HEK293T (cell line): ENCODE results near the gene ZBED4.

Source experiments
- CTCF ChIA-PET: fragments of 350-600 bp; formaldehyde crosslinking; extraction: SDS; loops from one replicate; lab custom pipeline; 2021; ENCODE audit warnings: antibody characterized with exemption, inconsistent platforms; lab: Yijun Ruan, JAX
- POLR2A ChIA-PET: fragments of 350-600 bp; formaldehyde crosslinking; extraction: SDS; loops from one replicate; lab custom pipeline; 2020; ENCODE audit warnings: antibody characterized with exemption, inconsistent platforms; lab: Yijun Ruan, JAX
- DNase-seq: peaks from one replicate; pipeline ENCODE4 v3.0.0; 2012; ENCODE audit warnings: mixed read lengths; ENCODE audit errors: extremely low spot score
- ARNT ChIP-seq: fragments of 450-650 bp; IDR thresholded peaks from 2 replicates; pipeline ENCODE4 v1.6.1; 2017; ENCODE audit warnings: mild to moderate bottlenecking
- BHLHE40 ChIP-seq: fragments of 450-650 bp; IDR thresholded peaks from 2 replicates; pipeline ENCODE4 v1.6.1; 2016; ENCODE audit warnings: mild to moderate bottlenecking, moderate library complexity, borderline replicate concordance
- CTBP1 ChIP-seq: fragments of 450-650 bp; IDR thresholded peaks from 2 replicates; pipeline ENCODE4 v1.6.1; 2016; ENCODE audit warnings: borderline replicate concordance
- ELF4 ChIP-seq: fragments of 450-650 bp; IDR thresholded peaks from 2 replicates; pipeline ENCODE4 v1.6.1; 2017; ENCODE audit warnings: antibody characterized with exemption
- FOXA1 ChIP-seq: fragments of 450-650 bp; IDR thresholded peaks from 2 replicates; pipeline ENCODE4 v1.6.1; 2016; ENCODE audit warnings: mild to moderate bottlenecking
- FOXK2 ChIP-seq: fragments of 450-650 bp; IDR thresholded peaks from 2 replicates; pipeline ENCODE4 v1.6.1; 2016; ENCODE audit warnings: mild to moderate bottlenecking
- FOXM1 ChIP-seq: fragments of 450-650 bp; IDR thresholded peaks from 2 replicates; pipeline ENCODE4 v1.6.1; 2017; ENCODE audit warnings: mild to moderate bottlenecking, borderline replicate concordance
- HDGF ChIP-seq: fragments of 450-650 bp; IDR thresholded peaks from 2 replicates; pipeline ENCODE4 v1.6.1; 2017; ENCODE audit warnings: antibody characterized with exemption, borderline replicate concordance
- L3MBTL2 ChIP-seq: fragments of 450-650 bp; conservative IDR thresholded peaks from 2 replicates; pipeline ENCODE4 v1.6.1; 2016; ENCODE audit warnings: mild to moderate bottlenecking
- LEF1 ChIP-seq: fragments of 450-650 bp; IDR thresholded peaks from 2 replicates; pipeline ENCODE4 v1.6.1; 2017; ENCODE audit warnings: mild to moderate bottlenecking, borderline replicate concordance
- NFRKB ChIP-seq: fragments of 450-650 bp; IDR thresholded peaks from 2 replicates; pipeline ENCODE4 v1.6.1; 2016; ENCODE audit warnings: mild to moderate bottlenecking, moderate library complexity
- SP1 ChIP-seq: fragments of 450-650 bp; IDR thresholded peaks from 2 replicates; pipeline ENCODE4 v1.6.1; 2017
- SUZ12 ChIP-seq: fragments of 450-650 bp; IDR thresholded peaks from 2 replicates; pipeline ENCODE4 v1.6.1; 2016; ENCODE audit warnings: mild to moderate bottlenecking
- TARDBP ChIP-seq: fragments of 450-650 bp; IDR thresholded peaks from 2 replicates; pipeline ENCODE4 v1.6.1; 2016
- ZNF384 ChIP-seq: fragments of 450-650 bp; IDR thresholded peaks from 2 replicates; pipeline ENCODE4 v1.6.1; 2016
- TF ChIP-seq, protein P1 (sequence below): fragments of 450-650 bp; IDR thresholded peaks from 2 replicates; pipeline ENCODE4 v1.6.1; 2016

ZBED4 gene

DNA sequence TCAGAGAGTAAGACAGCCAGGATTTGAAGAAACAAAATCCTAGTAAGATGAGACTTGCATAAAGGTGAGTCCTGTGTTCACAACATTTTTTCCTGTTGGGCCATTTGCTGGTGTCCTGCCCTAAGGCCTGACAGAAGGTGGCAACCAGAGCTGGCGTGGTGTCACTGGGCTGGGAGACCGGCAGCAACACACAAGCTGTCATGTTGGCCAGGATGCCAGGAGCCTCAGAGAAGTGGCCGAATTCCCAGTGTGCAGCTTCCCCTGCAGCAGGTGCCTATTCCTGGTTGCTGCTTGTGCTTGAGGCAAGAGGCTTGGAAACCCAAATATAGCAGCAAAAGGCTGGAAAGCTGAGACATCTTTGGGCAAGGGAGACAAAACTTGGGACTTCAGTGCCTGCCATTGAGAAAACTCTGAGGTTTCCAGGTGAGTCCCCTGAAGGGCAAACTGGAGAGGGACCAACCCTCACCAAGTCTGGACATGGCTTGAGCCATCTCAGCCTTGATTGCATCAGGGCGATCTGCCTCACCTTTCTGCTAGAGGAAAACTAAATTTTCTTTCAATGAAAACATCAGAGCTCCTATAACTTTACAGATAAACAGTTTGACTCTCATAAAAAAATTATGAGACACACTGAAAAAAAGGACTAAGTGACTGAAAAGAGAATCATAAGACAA, 38.7 kb downstream of the ZBED4 start:
- no peak for DNase-seq
- TF ChIP-seq L3MBTL2 (no peak), TARDBP (no peak)
- ChIA-PET CTCF (no interaction called here), POLR2A (no interaction called here)

DNA sequence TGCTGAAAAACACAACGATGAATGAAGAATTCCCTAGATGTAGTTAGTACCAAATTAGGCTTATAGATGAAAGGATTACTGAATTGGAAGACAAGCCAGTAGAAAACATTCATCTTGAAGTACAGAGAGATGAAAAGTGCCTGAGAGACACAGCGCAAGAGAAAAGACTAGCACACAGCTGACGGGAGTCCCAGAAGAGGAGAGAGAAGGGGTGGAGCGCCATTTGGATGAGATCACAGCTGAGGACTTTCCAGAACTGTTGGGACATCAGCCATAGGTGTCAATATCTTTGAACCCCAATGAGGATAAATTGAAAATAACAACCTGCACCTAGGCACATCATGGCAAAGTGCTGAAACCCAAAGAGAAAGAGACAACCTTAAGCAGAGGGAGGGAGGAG, 39.4 kb downstream of the ZBED4 start:
- no peak for TF ChIP-seq SP1
- no peak for TF ChIP-seq CTBP1
- TF ChIP-seq FOXK2, result no peak
- no peak for TF ChIP-seq L3MBTL2
- TF ChIP-seq NFRKB, result no peak
- TF ChIP-seq TARDBP, result no peak
- no peak for TF ChIP-seq ARNT
- TF ChIP-seq ZNF384, result no peak
- TF ChIP-seq FOXA1, result no peak
- TF ChIP-seq LEF1, result no peak
- no peak for TF ChIP-seq ELF4
- no peak for TF ChIP-seq BHLHE40
- TF ChIP-seq SUZ12, result no peak
- TF ChIP-seq HDGF, result no peak
- TF ChIP-seq, protein P1, sequence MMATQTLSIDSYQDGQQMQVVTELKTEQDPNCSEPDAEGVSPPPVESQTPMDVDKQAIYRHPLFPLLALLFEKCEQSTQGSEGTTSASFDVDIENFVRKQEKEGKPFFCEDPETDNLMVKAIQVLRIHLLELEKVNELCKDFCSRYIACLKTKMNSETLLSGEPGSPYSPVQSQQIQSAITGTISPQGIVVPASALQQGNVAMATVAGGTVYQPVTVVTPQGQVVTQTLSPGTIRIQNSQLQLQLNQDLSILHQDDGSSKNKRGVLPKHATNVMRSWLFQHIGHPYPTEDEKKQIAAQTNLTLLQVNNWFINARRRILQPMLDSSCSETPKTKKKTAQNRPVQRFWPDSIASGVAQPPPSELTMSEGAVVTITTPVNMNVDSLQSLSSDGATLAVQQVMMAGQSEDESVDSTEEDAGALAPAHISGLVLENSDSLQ, result no peak
- TF ChIP-seq FOXM1, result no peak
- DNase-seq, result no peak
- CTCF ChIA-PET, result no interaction called here
- POLR2A ChIA-PET, result no interaction called here

DNA sequence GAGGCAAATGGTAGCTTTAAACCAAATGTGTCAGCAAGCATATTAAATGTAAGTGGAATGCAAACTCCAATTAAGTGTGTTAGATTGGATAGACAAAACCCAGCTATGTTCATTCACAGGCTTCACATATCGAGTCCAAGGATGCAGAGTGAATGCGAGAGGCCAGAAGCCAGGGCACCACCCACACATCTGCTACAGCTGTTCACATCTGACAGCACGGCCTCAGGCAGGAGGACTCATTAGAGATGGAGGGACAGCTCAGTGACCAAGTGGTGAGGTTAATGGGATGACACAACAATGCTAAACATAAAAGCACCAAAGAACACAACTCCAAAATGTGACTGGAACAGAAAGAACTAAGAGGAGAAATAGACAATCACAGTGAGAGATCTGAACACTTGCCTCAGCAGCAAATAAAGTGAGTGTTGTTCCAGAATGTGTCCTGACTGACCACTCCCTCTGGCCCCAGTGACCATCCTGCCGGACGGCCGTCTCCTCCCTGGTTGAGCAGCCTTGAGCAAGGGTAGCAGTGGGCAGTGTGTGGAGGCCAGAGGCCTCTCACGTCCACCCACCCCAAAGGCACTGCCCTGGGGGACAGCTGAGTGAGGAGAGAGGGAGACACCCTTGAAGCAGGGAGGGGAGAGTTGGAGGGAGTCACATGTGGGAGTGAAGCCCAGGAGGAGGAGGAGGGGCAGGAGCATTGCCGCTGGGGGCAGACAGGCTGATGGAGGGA, 40.8 kb downstream of the ZBED4 start:
- DNase-seq, result no peak
- ChIA-PET CTCF (no interaction called here), POLR2A (no interaction called here)
- TF ChIP-seq ARNT (no peak), FOXA1 (no peak), FOXK2 (no peak), CTBP1 (no peak), NFRKB (no peak), HDGF (no peak), SUZ12 (no peak), SP1 (no peak), FOXM1 (no peak), L3MBTL2 (no peak), TARDBP (no peak), BHLHE40 (no peak)
- TF ChIP-seq, protein P1, result no peak

DNA sequence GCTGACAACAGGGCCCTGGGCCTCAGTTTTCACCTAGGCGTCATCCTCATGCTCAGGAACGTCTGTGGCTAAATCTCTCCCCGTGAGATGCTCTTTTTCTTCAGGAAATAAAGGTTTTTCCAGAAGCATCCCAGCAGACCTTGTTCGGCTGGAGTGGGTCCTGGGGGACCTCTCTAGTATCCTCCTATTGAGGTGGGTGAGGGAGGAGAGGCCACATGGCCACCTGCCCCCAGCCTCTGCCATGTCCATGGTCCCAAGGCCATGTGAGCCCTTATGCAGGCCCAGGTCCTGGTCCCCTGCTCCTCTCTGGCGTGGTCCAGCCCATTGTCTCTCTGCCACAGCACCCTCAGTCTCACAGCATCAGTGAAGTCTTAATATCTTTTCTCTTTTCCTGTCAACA, 42.6 kb downstream of the ZBED4 start:
- ChIA-PET CTCF (interaction anchor here (0.6 kb wide), 1 partner anchor 295 kb away, joined by 4 read pairs; no protein-coding TSS in a partner anchor), POLR2A (interaction anchor here (0.6 kb wide), 1 partner anchor 337 kb away, joined by 3 read pairs; no protein-coding TSS in a partner anchor)
- DNase-seq, result no peak
- TF ChIP-seq SUZ12 (no peak), FOXA1 (no peak), SP1 (no peak), CTBP1 (no peak), ELF4 (no peak), FOXM1 (no peak), ARNT (no peak), TARDBP (no peak), BHLHE40 (no peak), FOXK2 (no peak), NFRKB (no peak), HDGF (no peak), L3MBTL2 (no peak), ZNF384 (no peak), LEF1 (no peak)
- TF ChIP-seq, protein P1, result no peak

DNA sequence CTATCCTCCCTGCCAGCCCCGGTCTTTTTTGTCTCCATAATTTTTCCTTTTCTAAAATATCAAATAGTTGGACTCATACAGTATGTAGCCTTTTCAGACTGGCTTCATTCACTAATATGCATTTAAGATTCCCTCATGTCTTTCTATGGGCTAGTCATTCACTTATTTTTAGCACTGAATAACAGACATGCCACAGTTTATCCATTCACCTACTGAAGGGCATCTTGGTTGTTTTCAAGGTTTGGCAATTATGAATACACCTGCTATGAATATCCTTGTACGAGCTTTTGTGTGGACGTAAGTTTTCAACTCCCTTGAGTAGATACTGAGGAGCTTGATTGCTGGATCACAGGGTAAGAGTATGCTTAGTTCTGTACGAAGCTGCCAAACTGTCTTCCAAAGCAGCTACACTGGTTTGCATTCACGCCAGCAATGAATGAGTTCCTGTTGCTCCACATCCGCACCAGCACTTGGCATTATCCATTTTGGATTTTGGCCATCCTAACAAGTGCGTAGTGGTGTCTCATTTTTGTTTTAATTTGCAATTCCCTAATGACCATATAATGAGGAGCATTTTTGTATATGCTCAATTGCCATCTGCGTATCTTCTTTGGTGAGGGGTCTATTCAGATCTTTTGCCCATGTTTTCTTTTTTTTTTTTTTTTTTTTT, 43.5 kb downstream of the ZBED4 start:
- no peak for DNase-seq
- TF ChIP-seq L3MBTL2, result no peak
- TF ChIP-seq NFRKB, result no peak
- no peak for TF ChIP-seq HDGF
- POLR2A ChIA-PET, result no interaction called here
- CTCF ChIA-PET, result no interaction called here

DNA sequence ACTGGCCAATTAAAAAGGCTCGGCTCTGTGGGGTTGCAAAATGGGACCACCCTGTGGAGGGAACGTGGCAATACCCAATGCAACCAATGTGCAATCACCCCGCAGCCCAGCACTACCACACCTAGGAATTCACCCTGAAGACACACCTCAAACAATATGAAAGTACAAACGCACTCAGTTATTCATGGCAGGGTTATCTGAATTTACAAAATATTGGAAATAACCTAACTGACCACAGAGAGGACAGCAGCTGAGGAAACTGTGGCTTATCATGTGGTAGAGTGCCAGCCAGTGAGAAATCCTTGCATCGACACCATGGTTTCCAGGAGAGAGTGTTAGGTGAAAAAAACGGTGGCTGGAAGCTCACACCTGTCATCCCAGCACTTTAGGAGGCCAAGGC, 45.9 kb downstream of the ZBED4 start:
- ChIA-PET CTCF (no interaction called here), POLR2A (interaction anchor here (0.9 kb wide), 1 partner anchor 17 kb away, joined by 3 read pairs; no protein-coding TSS in a partner anchor)
- no peak for DNase-seq
- TF ChIP-seq SUZ12, result no peak
- TF ChIP-seq ARNT, result no peak
- TF ChIP-seq SP1, result no peak
- TF ChIP-seq TARDBP, result no peak
- TF ChIP-seq BHLHE40, result no peak
- no peak for TF ChIP-seq L3MBTL2
- no peak for TF ChIP-seq CTBP1
- no peak for TF ChIP-seq NFRKB
- no peak for TF ChIP-seq ELF4
- no peak for TF ChIP-seq FOXA1
- TF ChIP-seq LEF1, result no peak
- TF ChIP-seq, protein P1, result no peak
- TF ChIP-seq FOXM1, result no peak
- no peak for TF ChIP-seq ZNF384
- TF ChIP-seq HDGF, result no peak
- TF ChIP-seq FOXK2, result no peak
